Neural progenitor cell (in vitro differentiated cells): Measurements from ENCODE around the gene SCAI. TPM values are rescaled to one million over a fixed set of nuclear protein-coding genes. Genes with fewer than 3 reads are reported as not detected.
"Not testable (repeated sequence)": the region's sequence is repeated elsewhere in the genome, so short reads cannot be mapped to it uniquely, and the experiment has no call there.

ENCODE experiments used
- DNase-seq: peaks from one replicate; pipeline ENCODE4 v3.0.0-alpha.2; 2016; ENCODE audit warnings: low spot score
- H2AFZ ChIP-seq: fragments of 200-600 bp; sonication (generic); replicated peaks from 2 replicates; pipeline ENCODE4 v1.6.1; 2016; ENCODE audit warnings: antibody characterized with exemption
- H3F3A ChIP-seq: fragments of 200-600 bp; sonication (generic); 2 replicates; pipeline ENCODE4 v1.6.1; 2016; ENCODE audit warnings: antibody characterized with exemption, low read depth
- H3K27ac ChIP-seq: fragments of 200-600 bp; sonication (generic); 2 replicates; pipeline ENCODE4 v1.5.1; 2016; ENCODE audit warnings: mild to moderate bottlenecking
- H3K27me3 ChIP-seq: fragments of 200-600 bp; sonication (generic); 2 replicates; pipeline ENCODE4 v1.6.1; 2016; ENCODE audit warnings: mild to moderate bottlenecking, moderate library complexity
- H3K36me3 ChIP-seq: fragments of 200-600 bp; sonication (generic); 2 replicates; pipeline ENCODE4 v1.5.1; 2016
- H3K4me1 ChIP-seq: fragments of 200-600 bp; sonication (generic); 2 replicates; pipeline ENCODE4 v1.6.1; 2016; ENCODE audit warnings: mixed run types
- H3K4me2 ChIP-seq: fragments of 200-600 bp; sonication (generic); 2 replicates; pipeline ENCODE4 v1.6.1; 2016
- H3K4me3 ChIP-seq: fragments of 200-600 bp; sonication (generic); 2 replicates; pipeline ENCODE4 v1.5.1; 2016
- H3K79me2 ChIP-seq: fragments of 200-600 bp; sonication (generic); 2 replicates; pipeline ENCODE4 v1.6.1; 2016; ENCODE audit warnings: low read depth
- H3K9ac ChIP-seq: fragments of 200-600 bp; sonication (generic); 2 replicates; pipeline ENCODE4 v1.6.1; 2016
- H3K9me3 ChIP-seq: fragments of 200-600 bp; sonication (generic); 2 replicates; pipeline ENCODE4 v1.5.1; 2016; ENCODE audit warnings: low read depth
- H4K20me1 ChIP-seq: fragments of 200-600 bp; sonication (generic); 2 replicates; pipeline ENCODE4 v1.6.1; 2016; ENCODE audit warnings: low read depth
- H3K27ac Mint-ChIP-seq: 3 replicates; pipeline ENCODE4 v1.8.0; 2021; ENCODE audit warnings: mixed read lengths
- H3K27me3 Mint-ChIP-seq: 2 replicates; pipeline ENCODE4 v1.8.0; 2022; ENCODE audit warnings: low read depth, mild to moderate bottlenecking, inconsistent platforms, moderate library complexity, mixed read lengths; ENCODE audit not compliant: insufficient read depth
- H3K36me3 Mint-ChIP-seq: 3 replicates; pipeline ENCODE4 v1.8.0; 2021; ENCODE audit warnings: mixed read lengths
- H3K4me1 Mint-ChIP-seq: 3 replicates; pipeline ENCODE4 v1.8.0; 2021; ENCODE audit warnings: mixed read lengths
- H3K4me3 Mint-ChIP-seq: 3 replicates; pipeline ENCODE4 v1.8.0; 2021; ENCODE audit warnings: mild to moderate bottlenecking, moderate library complexity, mixed read lengths
- H3K9me3 Mint-ChIP-seq: 3 replicates; pipeline ENCODE4 v1.8.0; 2020; ENCODE audit warnings: mixed read lengths
- CTCF ChIP-seq: fragments of 200-600 bp; sonication (generic); IDR thresholded peaks from 2 replicates; pipeline ENCODE4 v1.5.1; 2017; ENCODE audit warnings: antibody characterized with exemption, mild to moderate bottlenecking
- EZH2 ChIP-seq: fragments of 200-600 bp; sonication (generic); IDR thresholded peaks from 2 replicates; pipeline ENCODE4 v1.6.1; 2017; ENCODE audit warnings: antibody characterized with exemption, mild to moderate bottlenecking, moderate library complexity
- EZH2phosphoT487 ChIP-seq: fragments of 200-600 bp; sonication (generic); IDR thresholded peaks from 2 replicates; pipeline ENCODE4 v1.6.1; 2017; ENCODE audit warnings: antibody characterized with exemption
- total RNA-seq: library from RNA; depleted of rRNA; stranded (reverse); fragments of >200 nt; gene quantifications from 2 replicates; pipeline ENCODE4 v1.2.3, GENCODE V29; 2015; ENCODE audit warnings: low replicate concordance

SCAI gene
- total RNA-seq, 1 donor from 2014 or later, result 30.2 TPM

- Histone ChIP-seq H3K4me1 (no peaks in the 10 kb centered on the region), H4K20me1 (peaks cover 10% of the 10 kb centered on the region), H3K4me2 (no peak overlapping the region), H3K9me3 (no peaks in the 10 kb centered on the region), H3K27me3 (no peaks in the 10 kb centered on the region), H3F3A (peaks cover 9% of the 10 kb centered on the region), H3K79me2 (peaks cover 71% of the 10 kb centered on the region), H3K9ac (no peak overlapping the region), H3K36me3 (peaks cover 7% of the 10 kb centered on the region), H3K4me3 (no peak overlapping the region), H3K27ac (no peak overlapping the region), H2AFZ (no peak overlapping the region)
- H3K9me3 Mint-ChIP-seq, result no peaks in the 10 kb centered on the region
- peaks cover 17% of the 10 kb centered on the region for H3K36me3 Mint-ChIP-seq
- H3K27ac Mint-ChIP-seq, result peak overlapping the region; percentile 24
- DNase-seq, result no peak
- H3K27me3 Mint-ChIP-seq, result no peaks in the 10 kb centered on the region
- TF ChIP-seq EZH2phosphoT487, result no peak
- no peak for TF ChIP-seq EZH2
- no peak for TF ChIP-seq CTCF
- H3K4me1 Mint-ChIP-seq, result peaks cover 4% of the 10 kb centered on the region
- no peak overlapping the region for H3K4me3 Mint-ChIP-seq
Observed at GRCh38 chr9:125172031-125172755, 28.9 kb upstream of the SCAI start.

- Histone ChIP-seq H4K20me1 (peaks cover 3% of the 10 kb centered on the region), H3K4me1 (no peaks in the 10 kb centered on the region), H3K4me3 (no peak overlapping the region), H3K27ac (no peak overlapping the region), H3K9me3 (no peaks in the 10 kb centered on the region), H3K9ac (no peak overlapping the region), H3F3A (no peaks in the 10 kb centered on the region), H2AFZ (no peak overlapping the region), H3K27me3 (no peaks in the 10 kb centered on the region), H3K4me2 (no peak overlapping the region), H3K36me3 (peaks cover 7% of the 10 kb centered on the region), H3K79me2 (peaks cover 68% of the 10 kb centered on the region)
- Mint-ChIP-seq H3K4me1 (no peaks in the 10 kb centered on the region), H3K4me3 (no peak overlapping the region), H3K27me3 (no peaks in the 10 kb centered on the region), H3K36me3 (peaks cover 15% of the 10 kb centered on the region), H3K27ac (no peak overlapping the region), H3K9me3 (no peaks in the 10 kb centered on the region)
- TF ChIP-seq EZH2, result no peak
- no peak for TF ChIP-seq EZH2phosphoT487
- TF ChIP-seq CTCF, result no peak
- no peak for DNase-seq
Observed at GRCh38 chr9:125169895-125170294, 26.6 kb upstream of the SCAI start.

- Mint-ChIP-seq H3K4me1 (no peaks in the 10 kb centered on the region), H3K27me3 (no peaks in the 10 kb centered on the region), H3K27ac (no peak overlapping the region), H3K9me3 (no peaks in the 10 kb centered on the region), H3K36me3 (peaks cover 12% of the 10 kb centered on the region), H3K4me3 (no peak overlapping the region)
- no peak overlapping the region for H3K4me2 ChIP-seq
- H3K4me3 ChIP-seq, result no peak overlapping the region
- peaks cover 7% of the 10 kb centered on the region for H3K36me3 ChIP-seq
- H3K4me1 ChIP-seq, result no peaks in the 10 kb centered on the region
- no peaks in the 10 kb centered on the region for H3F3A ChIP-seq
- H3K79me2 ChIP-seq, result peaks cover 63% of the 10 kb centered on the region
- no peaks in the 10 kb centered on the region for H3K9me3 ChIP-seq
- no peak overlapping the region for H2AFZ ChIP-seq
- H3K27ac ChIP-seq, result no peak overlapping the region
- H3K27me3 ChIP-seq, result no peaks in the 10 kb centered on the region
- no peak for DNase-seq
- H3K9ac ChIP-seq, result no peak overlapping the region
- H4K20me1 ChIP-seq, result peaks cover 3% of the 10 kb centered on the region
- TF ChIP-seq CTCF (no peak), EZH2 (no peak), EZH2phosphoT487 (no peak)
Observed at GRCh38 chr9:125166762-125167161, 23.4 kb upstream of the SCAI start.

GRCh38 chr9:125162891-125163290, 19.6 kb upstream of the SCAI start:
- H3K9me3 ChIP-seq, H4K20me1 ChIP-seq, H3K9ac ChIP-seq, DNase-seq, H3K4me1 ChIP-seq, H3K36me3 Mint-ChIP-seq, H3F3A ChIP-seq, H3K36me3 ChIP-seq, H3K4me2 ChIP-seq, H2AFZ ChIP-seq, H3K4me3 ChIP-seq, H3K4me1 Mint-ChIP-seq, H3K4me3 Mint-ChIP-seq, H3K27ac ChIP-seq, H3K9me3 Mint-ChIP-seq, H3K27me3 Mint-ChIP-seq, H3K27me3 ChIP-seq, H3K27ac Mint-ChIP-seq: not testable (repeated sequence)
- H3K79me2 ChIP-seq, result peaks cover 64% of the 10 kb centered on the region
